CD14-positive monocyte (primary cell): ENCODE data around the gene MTX1. TPM values are rescaled to one million over a fixed set of nuclear protein-coding genes. Genes with fewer than 3 reads are reported as not detected.

Source experiments
- DNase-seq, 3 donors: peaks; one replicate each; pipeline ENCODE4 v3.0.0-alpha.2; 2011 to 2022
- H2AFZ ChIP-seq: 2 replicates; pipeline ENCODE4 v1.6.0; 2012; ENCODE audit warnings: mild to moderate bottlenecking, low read depth, low read length, inconsistent platforms; ENCODE audit not compliant: insufficient read depth, poor library complexity, severe bottlenecking
- H3K27ac ChIP-seq, 2 donors: 1 replicate in 1 of 2; 2 replicates in 1 of 2; pipeline ENCODE4 v1.5.1; 2012 to 2013; ENCODE audit warnings: low read length in 2 of 2, control low read depth in 1 of 2, inconsistent platforms in 1 of 2, low read depth in 1 of 2, mild to moderate bottlenecking in 1 of 2
- H3K27me3 ChIP-seq, 2 donors: one replicate each; pipeline versions ENCODE4 v1.6.0 to v1.6.1; 2011 to 2013; ENCODE audit warnings: low read length in 2 of 2; ENCODE audit not compliant: control insufficient read depth in 2 of 2, insufficient read depth in 2 of 2
- H3K36me3 ChIP-seq, 2 donors: replicated peaks in 1 of 2; 1 replicate in 1 of 2; 2 replicates in 1 of 2; pipeline versions ENCODE4 v1.5.1 to v1.6.1; 2012 to 2013; ENCODE audit warnings: low read length in 2 of 2, control low read depth in 1 of 2, inconsistent platforms in 1 of 2, mild to moderate bottlenecking in 1 of 2; ENCODE audit not compliant: insufficient read depth in 2 of 2, control insufficient read depth in 1 of 2
- H3K4me1 ChIP-seq, 2 donors: 1 replicate in 1 of 2; 2 replicates in 1 of 2; pipeline versions ENCODE4 v1.5.1 to v1.6.1; 2012 to 2013; ENCODE audit warnings: low read length in 2 of 2, control low read depth in 1 of 2, inconsistent platforms in 1 of 2, mild to moderate bottlenecking in 1 of 2, moderate library complexity in 1 of 2; ENCODE audit not compliant: insufficient read depth in 2 of 2, control insufficient read depth in 1 of 2
- H3K4me2 ChIP-seq: replicated peaks from 2 replicates; pipeline ENCODE3; 2012; ENCODE audit warnings: low read length, moderate library complexity, mild to moderate bottlenecking; ENCODE audit not compliant: poor library complexity, severe bottlenecking; ENCODE audit errors: extremely low read depth
- H3K4me3 ChIP-seq, 3 experiments: fragments of 200-600 bp in 1 of 3; sonication (generic) in 1 of 3; replicated peaks in 1 of 3; 1 replicate in 2 of 3; 2 replicates in 1 of 3; pipeline ENCODE4 v1.5.1; 2011 to 2013; ENCODE audit warnings: low read length in 3 of 3, mild to moderate bottlenecking in 3 of 3, control low read depth in 2 of 3, low read depth in 2 of 3, inconsistent platforms in 1 of 3, moderate library complexity in 1 of 3
- H3K79me2 ChIP-seq: 2 replicates; pipeline ENCODE4 v1.6.0; 2012; ENCODE audit warnings: mild to moderate bottlenecking, control low read depth, inconsistent platforms, low read length, moderate library complexity; ENCODE audit not compliant: insufficient read depth
- H3K9ac ChIP-seq: 2 replicates; pipeline ENCODE4 v1.6.0; 2017; ENCODE audit warnings: low read length, mild to moderate bottlenecking; ENCODE audit not compliant: insufficient read depth, poor library complexity, severe bottlenecking
- H3K9me3 ChIP-seq, 2 donors: replicated peaks in 1 of 2; 1 replicate in 1 of 2; 2 replicates in 1 of 2; pipeline versions ENCODE4 v1.5.1 to v1.6.1; 2012 to 2013; ENCODE audit warnings: low read length in 2 of 2, control low read depth in 1 of 2; ENCODE audit not compliant: control insufficient read depth in 1 of 2, insufficient read depth in 1 of 2
- H4K20me1 ChIP-seq: 2 replicates; pipeline ENCODE4 v1.6.0; 2012; ENCODE audit warnings: mild to moderate bottlenecking, low read length, control low read depth, moderate library complexity; ENCODE audit not compliant: insufficient read depth
- H3K27ac Mint-ChIP-seq, 7 donors: one replicate each; pipeline ENCODE4 v1.8.0; 2020; ENCODE audit warnings: mild to moderate bottlenecking in 7 of 7, mixed read lengths in 7 of 7, moderate library complexity in 6 of 7, inconsistent platforms in 2 of 7
- H3K27me3 Mint-ChIP-seq, 3 donors: one replicate each; pipeline ENCODE4 v1.8.0; 2021 to 2022; ENCODE audit warnings: low read depth in 3 of 3, mild to moderate bottlenecking in 3 of 3, mixed read lengths in 3 of 3, moderate library complexity in 3 of 3, inconsistent platforms in 1 of 3
- H3K36me3 Mint-ChIP-seq, 2 donors: one replicate each; pipeline ENCODE4 v1.8.0; 2020; ENCODE audit warnings: mixed read lengths in 2 of 2, inconsistent platforms in 1 of 2, mild to moderate bottlenecking in 1 of 2
- H3K4me1 Mint-ChIP-seq: one replicate; pipeline ENCODE4 v1.8.0; 2020; ENCODE audit warnings: mild to moderate bottlenecking, mixed read lengths
- H3K4me3 Mint-ChIP-seq, 2 donors: one replicate each; pipeline ENCODE4 v1.8.0; 2020; ENCODE audit warnings: mild to moderate bottlenecking in 2 of 2, mixed read lengths in 2 of 2, moderate library complexity in 1 of 2
- H3K9me3 Mint-ChIP-seq, 7 donors: one replicate each; pipeline ENCODE4 v1.8.0; 2020 to 2022; ENCODE audit warnings: mixed read lengths in 7 of 7, mild to moderate bottlenecking in 6 of 7, moderate library complexity in 6 of 7, inconsistent platforms in 2 of 7
- WGBS: methylation state at CpG from one replicate; pipeline ENCODE4 v1.1.5; 2013; ENCODE audit warnings: missing lambda C conversion rate; ENCODE audit not compliant: insufficient coverage; 5-methylcytosine and 5-hydroxymethylcytosine counted together
- intact Hi-C, 2 donors: fragments of 100-400 bp; cut with micrococcal nuclease; formaldehyde crosslinking; loops; one replicate each; pipeline versions ENCODE4 v1.15.0 to v1.15.1; 2023
- polyA minus RNA-seq: library from RNA; depleted of rRNA, polyadenylated mRNA; stranded (reverse); fragments of >200 nt; gene quantifications from 2 replicates; pipeline ENCODE4 v1.2.3, GENCODE V29; 2012
- polyA plus RNA-seq, 3 donors: library from polyadenylated mRNA; depleted of rRNA in 1 of 3; unstranded in 2 of 3; stranded (reverse) in 1 of 3; fragments of 300-500 nt in 2 of 3; fragments of >200 nt in 1 of 3; fragmentation: Illumina TruSeq in 2 of 3; gene quantifications; 1 replicate in 2 of 3; 2 replicates in 1 of 3; pipeline ENCODE4 v1.2.3, GENCODE V29; 2012 to 2021
- total RNA-seq, 12 experiments: library from RNA in 1 of 12; stranded (reverse) in 1 of 12; fragments of 120-200 nt in 1 of 12; gene quantifications; one replicate each; pipeline ENCODE4 v1.2.4 and lab custom pipeline; 2013 to 2026; ENCODE audit warnings: mixed read lengths in 6 of 12, inconsistent platforms in 1 of 12
- TF ChIP-seq, protein P1 (sequence below): fragments of 200-600 bp; IDR thresholded peaks from one replicate; pipeline ENCODE4 v1.8.0; 2022; ENCODE audit warnings: antibody characterized with exemption, mild to moderate bottlenecking

Gene MTX1, protein sequence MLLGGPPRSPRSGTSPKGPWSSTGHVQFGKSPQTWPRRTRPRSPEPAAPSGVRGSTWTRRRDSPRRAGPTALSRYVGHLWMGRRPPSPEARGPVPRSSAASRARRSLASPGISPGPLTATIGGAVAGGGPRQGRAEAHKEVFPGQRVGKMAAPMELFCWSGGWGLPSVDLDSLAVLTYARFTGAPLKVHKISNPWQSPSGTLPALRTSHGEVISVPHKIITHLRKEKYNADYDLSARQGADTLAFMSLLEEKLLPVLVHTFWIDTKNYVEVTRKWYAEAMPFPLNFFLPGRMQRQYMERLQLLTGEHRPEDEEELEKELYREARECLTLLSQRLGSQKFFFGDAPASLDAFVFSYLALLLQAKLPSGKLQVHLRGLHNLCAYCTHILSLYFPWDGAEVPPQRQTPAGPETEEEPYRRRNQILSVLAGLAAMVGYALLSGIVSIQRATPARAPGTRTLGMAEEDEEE
- 53.4 TPM for total RNA-seq (2013)
- polyA plus RNA-seq (100 to 1,000 TPM in 1 of 3 donors, 10 to 100 TPM in 2; 79.7 to 101 (median 86.0) TPM), polyA minus RNA-seq (35.5 and 51.0 TPM in 2 replicates), total RNA-seq (lab: John Stamatoyannopoulos, UW) (2.1 to 32.1 (median 12.3) reads per million in 11 experiments)

DNA sequence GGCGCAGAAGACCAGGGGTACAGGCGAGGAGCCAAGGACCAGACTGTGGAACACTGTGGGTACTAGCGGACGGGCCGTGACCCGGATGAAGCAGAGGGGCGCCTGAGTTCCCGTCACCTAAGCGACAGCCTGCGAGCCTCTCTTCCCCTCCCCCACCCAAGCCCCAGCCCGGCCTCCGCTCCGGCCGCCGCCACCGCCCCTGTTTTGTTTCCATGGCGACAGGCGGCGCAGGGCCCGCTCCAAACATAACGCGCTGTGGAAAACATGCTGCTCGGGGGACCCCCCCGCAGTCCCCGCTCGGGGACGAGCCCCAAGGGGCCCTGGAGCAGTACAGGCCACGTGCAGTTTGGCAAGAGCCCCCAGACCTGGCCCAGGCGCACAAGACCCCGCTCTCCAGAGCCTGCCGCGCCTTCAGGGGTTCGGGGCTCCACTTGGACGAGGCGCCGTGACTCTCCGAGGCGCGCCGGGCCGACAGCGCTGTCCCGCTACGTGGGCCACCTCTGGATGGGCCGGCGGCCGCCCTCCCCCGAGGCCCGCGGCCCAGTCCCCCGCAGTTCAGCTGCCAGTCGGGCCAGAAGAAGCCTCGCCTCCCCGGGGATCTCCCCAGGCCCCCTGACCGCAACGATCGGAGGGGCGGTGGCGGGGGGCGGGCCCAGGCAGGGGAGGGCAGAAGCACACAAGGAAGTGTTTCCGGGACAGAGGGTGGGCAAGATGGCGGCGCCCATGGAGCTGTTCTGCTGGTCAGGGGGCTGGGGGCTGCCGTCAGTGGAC lies at the start of gene MTX1:
Gene MTX1, plus strand, starts transcription at position 155 of the 771 bp plus-strand sequence. Its CDS starts 110 bp downstream, at position 265.
- under 1% methylated on average over 56 of the region's 64 CpGs for WGBS
- H3K9ac ChIP-seq: peak within 1 kb of the TSS; percentile 99
- no peaks in the 10 kb centered on the region for H4K20me1 ChIP-seq
- Mint-ChIP-seq H3K9me3 (peaks cover 0 to 1% (median 0%) of the 10 kb centered on the region in 7 donors), H3K27ac (peak within 1 kb of the TSS; percentile 97 to 100 (median 99)), H3K27me3 (no peaks in the 10 kb centered on the region), H3K36me3 (peaks cover 14 to 23% of the 10 kb centered on the region in 2 donors), H3K4me1 (peaks cover 47% of the 10 kb centered on the region), H3K4me3 (peak within 1 kb of the TSS; percentile 83 to 89)
- peak within 1 kb of the TSS; percentile 93 for H3K4me2 ChIP-seq
- H3K9me3 ChIP-seq: no peaks in the 10 kb centered on the region
- peaks cover 4 to 6% of the 10 kb centered on the region in 2 donors for H3K36me3 ChIP-seq
- peaks cover 52 to 55% of the 10 kb centered on the region in 2 donors for H3K4me1 ChIP-seq
- peak within 1 kb of the TSS; percentile 90 to 94 (median 92) for H3K4me3 ChIP-seq
- intact Hi-C loops: loop anchor here (5.0 kb wide), 2 partner anchors 34 to 99 kb away; partner anchors contain the start of gene FDPS (in 1 of the 2)
- H3K27me3 ChIP-seq: no peaks in the 10 kb centered on the region
- DNase-seq: peak; percentile 90 to 93 (median 92)
- TF ChIP-seq, protein P1, sequence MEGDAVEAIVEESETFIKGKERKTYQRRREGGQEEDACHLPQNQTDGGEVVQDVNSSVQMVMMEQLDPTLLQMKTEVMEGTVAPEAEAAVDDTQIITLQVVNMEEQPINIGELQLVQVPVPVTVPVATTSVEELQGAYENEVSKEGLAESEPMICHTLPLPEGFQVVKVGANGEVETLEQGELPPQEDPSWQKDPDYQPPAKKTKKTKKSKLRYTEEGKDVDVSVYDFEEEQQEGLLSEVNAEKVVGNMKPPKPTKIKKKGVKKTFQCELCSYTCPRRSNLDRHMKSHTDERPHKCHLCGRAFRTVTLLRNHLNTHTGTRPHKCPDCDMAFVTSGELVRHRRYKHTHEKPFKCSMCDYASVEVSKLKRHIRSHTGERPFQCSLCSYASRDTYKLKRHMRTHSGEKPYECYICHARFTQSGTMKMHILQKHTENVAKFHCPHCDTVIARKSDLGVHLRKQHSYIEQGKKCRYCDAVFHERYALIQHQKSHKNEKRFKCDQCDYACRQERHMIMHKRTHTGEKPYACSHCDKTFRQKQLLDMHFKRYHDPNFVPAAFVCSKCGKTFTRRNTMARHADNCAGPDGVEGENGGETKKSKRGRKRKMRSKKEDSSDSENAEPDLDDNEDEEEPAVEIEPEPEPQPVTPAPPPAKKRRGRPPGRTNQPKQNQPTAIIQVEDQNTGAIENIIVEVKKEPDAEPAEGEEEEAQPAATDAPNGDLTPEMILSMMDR: no peak
- peak within 1 kb of the TSS; percentile 98 to 100 for H3K27ac ChIP-seq
- H3K79me2 ChIP-seq: peaks cover 24% of the 10 kb centered on the region
- peak within 1 kb of the TSS; percentile 75 for H2AFZ ChIP-seq

DNA sequence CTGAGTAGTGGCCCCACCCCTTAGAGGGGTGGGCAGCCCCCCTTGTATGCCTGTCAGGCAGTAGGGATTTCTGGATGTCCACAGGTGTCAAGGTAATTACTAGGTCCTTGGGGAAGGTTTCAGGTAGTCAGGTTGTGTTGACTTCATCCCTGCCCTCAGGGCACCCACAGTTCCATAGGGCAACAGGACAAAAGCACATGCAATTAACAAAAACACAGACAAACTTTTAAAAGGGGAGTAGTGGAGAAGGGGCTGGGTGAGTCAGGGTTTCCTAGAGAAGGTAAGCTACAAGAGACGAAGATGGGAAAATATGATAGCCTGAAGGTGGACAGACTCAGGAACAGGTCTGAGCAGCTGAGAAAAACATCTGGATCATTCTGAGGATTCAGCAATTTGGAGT lies 49.5 kb upstream of the MTX1 start:
- H3K36me3 ChIP-seq: no peaks in the 10 kb centered on the region
- no peaks in the 10 kb centered on the region for H4K20me1 ChIP-seq
- H3K4me2 ChIP-seq: no peak overlapping the region
- no peaks in the 10 kb centered on the region for H3K79me2 ChIP-seq
- no peaks in the 10 kb centered on the region for H3K9me3 Mint-ChIP-seq
- H3K9ac ChIP-seq: no peak overlapping the region
- H3K9me3 ChIP-seq: no peaks in the 10 kb centered on the region
- H3K36me3 Mint-ChIP-seq: no peaks in the 10 kb centered on the region
- no peak for DNase-seq
- no peak overlapping the region for H3K27ac ChIP-seq
- 91% methylated on average over 1 of the region's 1 CpG for WGBS
- H3K27me3 Mint-ChIP-seq: no peaks in the 10 kb centered on the region
- peaks cover 3% of the 10 kb centered on the region for H3K4me1 Mint-ChIP-seq
- intact Hi-C loops: no loop called here
- H3K4me1 ChIP-seq: no peaks in the 10 kb centered on the region
- no peak overlapping the region for H2AFZ ChIP-seq
- H3K4me3 ChIP-seq: no peak overlapping the region
- H3K27me3 ChIP-seq: no peaks in the 10 kb centered on the region
- H3K4me3 Mint-ChIP-seq: no peak overlapping the region
- TF ChIP-seq, protein P1: no peak
- H3K27ac Mint-ChIP-seq: no peak overlapping the region
